Activated CD8-positive, alpha-beta memory T cell treated with anti-CD3 and anti-CD28 coated beads for 48 hours (primary cell): ENCODE measurements around the gene VPS33B.
"Not testable (repeated sequence)": the region's sequence is repeated elsewhere in the genome, so short reads cannot be mapped to it uniquely, and the experiment has no call there.

Source experiments
- DNase-seq, 3 experiments: peaks; one replicate each; pipeline ENCODE4 v3.0.0-alpha.2; 2020; ENCODE audit warnings: low read depth in 2 of 3, low spot score in 2 of 3

The VPS33B gene

GRCh38 chr15:91032919-91033803, 10.8 kb upstream of the VPS33B start:
- DNase-seq, result no peak

GRCh38 chr15:91031796-91032195, 9.4 kb upstream of the VPS33B start:
- DNase-seq, result no peak

GRCh38 chr15:91027677-91028076, 5.3 kb upstream of the VPS33B start:
- no peak for DNase-seq

GRCh38 chr15:91023720-91024119, 1.3 kb upstream of the VPS33B start:
- DNase-seq, result no peak

GRCh38 chr15:91022832-91023129, 387 bp upstream of the VPS33B start:
- no peak for DNase-seq

- no peak for DNase-seq
Observed at GRCh38 chr15:91021516-91022074, 799 bp downstream of the VPS33B start.

GRCh38 chr15:91018158-91018557, 4.2 kb downstream of the VPS33B start:
- DNase-seq, result no peak

- no peak for DNase-seq
Observed at GRCh38 chr15:91017716-91018115, 4.7 kb downstream of the VPS33B start.

- not testable (repeated sequence) for DNase-seq
Observed at GRCh38 chr15:91013701-91014100, 8.7 kb downstream of the VPS33B start.

GRCh38 chr15:91007266-91007665, 15.1 kb downstream of the VPS33B start:
- no peak for DNase-seq

- no peak for DNase-seq
Observed at GRCh38 chr15:91001209-91001608, 21.2 kb downstream of the VPS33B start.

- no peak for DNase-seq
Observed at GRCh38 chr15:90998737-90999136, 23.7 kb downstream of the VPS33B start.

GRCh38 chr15:90994417-90995311, 27.7 kb downstream of the VPS33B start, which contains the start of gene PRC1:
TSS of gene PRC1 (minus strand) at chr15:90994535. CDS start at chr15:90994417, 118 bp downstream.
- peak; percentile 94 to 97 (median 96) for DNase-seq

GRCh38 chr15:90994059-90994416, 28.4 kb downstream of the VPS33B start:
- no peak for DNase-seq

GRCh38 chr15:90991587-90992285, 30.7 kb downstream of the VPS33B start:
- DNase-seq, result no peak

- no peak for DNase-seq
Observed at GRCh38 chr15:90990446-90990845, 31.9 kb downstream of the VPS33B start.

- no peak for DNase-seq
Observed at GRCh38 chr15:90989040-90989768, 33.2 kb downstream of the VPS33B start.

GRCh38 chr15:90988296-90988695, 34.1 kb downstream of the VPS33B start:
- DNase-seq, result no peak

GRCh38 chr15:90987561-90988141, 34.7 kb downstream of the VPS33B start:
- no peak for DNase-seq
